A673 (cell line): ENCODE results near the gene ROR2. TPM values are rescaled to one million over a fixed set of nuclear protein-coding genes. Genes with fewer than 3 reads are reported as not detected.

Experiments used
- BruUV-seq: library from RNA; stranded (reverse); fragments of 400-500 nt; replicated peaks from 2 replicates; lab custom pipeline; 2021; lab: Mats Ljungman, UMichigan
- CTCF ChIA-PET: fragments of 300-600 bp; sonication (Branson Sonifier 250); formaldehyde crosslinking; loops from one replicate; lab custom pipeline; 2022; ENCODE audit warnings: antibody characterized with exemption; lab: Charles Lee
- POLR2A ChIA-PET: fragments of 300-600 bp; sonication (Branson Sonifier 250); formaldehyde crosslinking; loops from one replicate; lab custom pipeline; 2022; ENCODE audit warnings: antibody characterized with exemption; ENCODE audit not compliant: low non-redundant PET; lab: Charles Lee
- DNase-seq: peaks from one replicate; pipeline ENCODE4 v3.0.0-alpha.2; 2015; ENCODE audit warnings: low spot score
- H3K27ac ChIP-seq: fragments of 200-600 bp; sonication (generic); 2 replicates; pipeline ENCODE4 v1.5.1; 2016; ENCODE audit warnings: mixed run types, low read depth, mild to moderate bottlenecking, mixed read lengths, antibody characterized with exemption, low read length; ENCODE audit not compliant: poor library complexity, severe bottlenecking
- H3K27me3 ChIP-seq: fragments of 200-600 bp; sonication (generic); replicated peaks from 2 replicates; pipeline ENCODE4 v1.6.1; 2017; ENCODE audit warnings: mixed run types, low read depth, mild to moderate bottlenecking, mixed read lengths, antibody characterized with exemption, low read length; ENCODE audit not compliant: insufficient read depth, poor library complexity
- H3K36me3 ChIP-seq: fragments of 200-600 bp; sonication (generic); 2 replicates; pipeline ENCODE4 v1.6.1; 2016; ENCODE audit warnings: mixed run types, mild to moderate bottlenecking, mixed read lengths, antibody characterized with exemption, low read length; ENCODE audit not compliant: insufficient read depth, poor library complexity, severe bottlenecking
- H3K4me1 ChIP-seq: fragments of 200-600 bp; sonication (generic); 2 replicates; pipeline ENCODE4 v1.6.1; 2017; ENCODE audit warnings: mixed run types, mild to moderate bottlenecking, mixed read lengths, antibody characterized with exemption, low read length; ENCODE audit not compliant: insufficient read depth, poor library complexity, severe bottlenecking
- H3K4me3 ChIP-seq: fragments of 200-600 bp; sonication (generic); 2 replicates; pipeline ENCODE4 v1.5.1; 2016; ENCODE audit warnings: low read depth, mixed run types, mild to moderate bottlenecking, mixed read lengths, low read length; ENCODE audit not compliant: poor library complexity, severe bottlenecking
- H3K9me3 ChIP-seq: fragments of 200-600 bp; sonication (generic); 2 replicates; pipeline ENCODE4 v1.6.1; 2016; ENCODE audit warnings: mixed run types, low read depth, mild to moderate bottlenecking, mixed read lengths, antibody characterized with exemption, low read length; ENCODE audit not compliant: poor library complexity, severe bottlenecking
- CTCF ChIP-seq: fragments of 300-800, 200-600 bp; sonication (generic); conservative IDR thresholded peaks from 2 replicates; pipeline ENCODE4 v1.5.1; 2017; ENCODE audit warnings: low read depth, mild to moderate bottlenecking, antibody characterized with exemption, low read length, moderate library complexity, mixed read lengths
- EZH2 ChIP-seq: fragments of 200-600 bp; sonication (generic); IDR thresholded peaks from 2 replicates; pipeline ENCODE4 v1.6.1; 2017; ENCODE audit warnings: borderline replicate concordance, low read depth, mild to moderate bottlenecking, mixed read lengths, antibody characterized with exemption, low read length; ENCODE audit not compliant: poor library complexity, severe bottlenecking
- intact Hi-C: fragments of 100-400 bp; cut with micrococcal nuclease; formaldehyde crosslinking; loops from one replicate; pipeline ENCODE4 v1.10.0; 2022; ENCODE audit not compliant: unreplicated experiment
- total RNA-seq: library from RNA; stranded (reverse); gene quantifications from 2 replicates; pipeline ENCODE4 v1.2.3, GENCODE V29; 2021

Gene ROR2
- total RNA-seq, 1 experiment from 2014 or later: 12.3 TPM

- ChIA-PET CTCF (no interaction called here), POLR2A (no interaction called here)
- intact Hi-C loops: no loop called here
- no peak for DNase-seq
- no peak for TF ChIP-seq EZH2
- TF ChIP-seq CTCF: no peak
- Histone ChIP-seq H3K4me3 (no peak overlapping the region), H3K9me3 (no peaks in the 10 kb centered on the region), H3K27ac (no peak overlapping the region), H3K4me1 (no peaks in the 10 kb centered on the region), H3K36me3 (no peaks in the 10 kb centered on the region), H3K27me3 (no peaks in the 10 kb centered on the region)
- no TSS peak for BruUV-seq
Observed at GRCh38 chr9:91732187-91733005, 217.6 kb downstream of the ROR2 start.

GRCh38 chr9:91730806-91731205 is 219.2 kb downstream of the ROR2 start:
- ChIA-PET POLR2A (no interaction called here), CTCF (no interaction called here)
- intact Hi-C loops: no loop called here
- H3K27ac ChIP-seq: no peak overlapping the region
- TF ChIP-seq CTCF: no peak
- no peaks in the 10 kb centered on the region for H3K9me3 ChIP-seq
- no peaks in the 10 kb centered on the region for H3K4me1 ChIP-seq
- BruUV-seq: no TSS peak
- no peaks in the 10 kb centered on the region for H3K27me3 ChIP-seq
- H3K36me3 ChIP-seq: no peaks in the 10 kb centered on the region
- no peak for DNase-seq
- no peak overlapping the region for H3K4me3 ChIP-seq

- H3K36me3 ChIP-seq: no peaks in the 10 kb centered on the region
- H3K9me3 ChIP-seq: no peaks in the 10 kb centered on the region
- no peaks in the 10 kb centered on the region for H3K4me1 ChIP-seq
- ChIA-PET POLR2A (no interaction called here), CTCF (no interaction called here)
- TF ChIP-seq EZH2 (no peak), CTCF (no peak)
- no peaks in the 10 kb centered on the region for H3K27me3 ChIP-seq
- no peak for DNase-seq
- intact Hi-C loops: loop anchor here (5.0 kb wide), 1 partner anchor 77 kb away; no protein-coding TSS in a partner anchor
- no peak overlapping the region for H3K27ac ChIP-seq
- BruUV-seq: no TSS peak
- H3K4me3 ChIP-seq: no peak overlapping the region
Observed at GRCh38 chr9:91729558-91729842, 220.5 kb downstream of the ROR2 start.
